ENCODE data around the gene SMIM14. TPM values are rescaled to one million over a fixed set of nuclear protein-coding genes. Genes with fewer than 3 reads are reported as not detected.
"Not testable (repeated sequence)": the region's sequence is repeated elsewhere in the genome, so short reads cannot be mapped to it uniquely, and the experiment has no call there.

Gene SMIM14
- total RNA-seq, 1 experiment from 2014 or later: 30.3 TPM

DNA sequence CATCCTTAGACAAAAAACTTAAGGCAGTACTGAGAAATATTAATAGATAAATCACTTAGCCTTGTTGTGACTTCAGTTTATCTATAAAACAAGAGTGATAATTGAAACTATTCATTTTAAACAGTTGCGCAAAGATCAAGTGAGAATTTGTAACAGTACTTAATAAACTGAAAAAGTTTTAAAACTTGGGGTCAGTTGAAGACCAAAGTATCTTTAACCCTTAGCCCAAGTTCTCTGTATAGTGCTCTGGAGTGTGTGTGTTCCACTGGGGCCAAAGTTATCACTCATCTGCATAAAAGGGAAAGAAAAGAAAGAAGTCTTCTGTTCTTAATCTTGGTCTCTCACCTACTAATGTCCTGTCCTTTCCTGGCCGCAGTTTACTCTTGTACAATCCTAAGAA lies 11.3 kb downstream of the SMIM14 start:
- Histone ChIP-seq H3K36me3 (replicated peaks; ENCODE audit: control insufficient read depth, insufficient read depth, low read length) (no peaks in the 10 kb centered on the region), H3K4me3 (ENCODE audit: insufficient read depth, low read depth, low read length) (no peak overlapping the region), H3K27me3 (ENCODE audit: control insufficient read depth, insufficient read depth, low read length) (no peaks in the 10 kb centered on the region)
- DNase-seq: no peak

GRCh38 chr4:39626913-39627312 lies 11.8 kb downstream of the SMIM14 start:
- DNase-seq: no peak
- H3K27me3 ChIP-seq (ENCODE audit: control insufficient read depth, insufficient read depth, low read length): no peaks in the 10 kb centered on the region
- H3K4me3 ChIP-seq (ENCODE audit: insufficient read depth, low read depth, low read length): no peak overlapping the region
- no peaks in the 10 kb centered on the region for H3K36me3 ChIP-seq (replicated peaks; ENCODE audit: control insufficient read depth, insufficient read depth, low read length)

DNA sequence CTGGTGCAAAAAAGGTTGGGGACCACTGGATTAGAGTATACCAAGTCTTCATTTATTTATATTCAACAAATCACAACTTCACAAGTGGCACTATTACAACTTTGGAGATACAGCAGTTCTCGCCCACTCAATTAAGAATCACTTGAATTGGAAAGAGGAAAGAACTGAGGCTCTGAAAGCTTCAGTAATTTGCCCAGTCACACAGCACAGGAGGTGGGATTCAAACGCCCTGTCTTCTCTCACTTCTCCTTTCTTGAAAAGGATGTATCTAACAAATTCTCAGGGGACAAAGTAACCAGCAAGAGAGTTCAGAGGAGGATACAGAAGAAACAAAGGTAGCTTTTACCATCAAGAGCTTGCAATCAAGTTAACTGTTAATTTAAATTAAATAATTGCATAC lies 12.4 kb downstream of the SMIM14 start:
- Histone ChIP-seq H3K27me3 (ENCODE audit: control insufficient read depth, insufficient read depth, low read length) (no peaks in the 10 kb centered on the region), H3K36me3 (replicated peaks; ENCODE audit: control insufficient read depth, insufficient read depth, low read length) (no peaks in the 10 kb centered on the region)
- no peak for DNase-seq

DNA sequence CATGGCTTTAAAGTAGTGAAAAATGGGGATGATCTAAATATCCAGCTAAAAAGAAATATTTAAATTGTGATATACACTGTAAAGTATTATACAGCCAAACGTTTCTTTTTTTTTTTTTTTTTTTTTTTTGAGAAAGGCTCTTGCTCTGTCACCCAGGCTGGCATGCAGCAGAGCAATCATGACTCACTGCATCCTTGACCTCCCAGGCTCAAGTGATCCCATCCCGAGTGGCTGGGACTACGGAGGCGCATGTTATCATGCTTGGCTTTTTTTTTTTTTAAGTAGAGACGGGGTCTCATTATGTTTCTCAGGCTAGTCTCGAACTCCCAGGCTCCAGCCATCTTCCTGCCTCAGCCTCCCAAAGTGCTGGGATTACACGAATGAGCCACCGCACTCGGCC lies 17.1 kb downstream of the SMIM14 start:
- Histone ChIP-seq H3K4me3 (ENCODE audit: insufficient read depth, low read depth, low read length) (no peak overlapping the region), H3K27me3 (ENCODE audit: control insufficient read depth, insufficient read depth, low read length) (no peaks in the 10 kb centered on the region), H3K36me3 (replicated peaks; ENCODE audit: control insufficient read depth, insufficient read depth, low read length) (no peaks in the 10 kb centered on the region)
- no peak for DNase-seq

More for the DNA sequence above, 12.4 kb downstream of the SMIM14 start:
- H3K4me3 ChIP-seq (ENCODE audit: insufficient read depth, low read depth, low read length): no peak overlapping the region

DNA sequence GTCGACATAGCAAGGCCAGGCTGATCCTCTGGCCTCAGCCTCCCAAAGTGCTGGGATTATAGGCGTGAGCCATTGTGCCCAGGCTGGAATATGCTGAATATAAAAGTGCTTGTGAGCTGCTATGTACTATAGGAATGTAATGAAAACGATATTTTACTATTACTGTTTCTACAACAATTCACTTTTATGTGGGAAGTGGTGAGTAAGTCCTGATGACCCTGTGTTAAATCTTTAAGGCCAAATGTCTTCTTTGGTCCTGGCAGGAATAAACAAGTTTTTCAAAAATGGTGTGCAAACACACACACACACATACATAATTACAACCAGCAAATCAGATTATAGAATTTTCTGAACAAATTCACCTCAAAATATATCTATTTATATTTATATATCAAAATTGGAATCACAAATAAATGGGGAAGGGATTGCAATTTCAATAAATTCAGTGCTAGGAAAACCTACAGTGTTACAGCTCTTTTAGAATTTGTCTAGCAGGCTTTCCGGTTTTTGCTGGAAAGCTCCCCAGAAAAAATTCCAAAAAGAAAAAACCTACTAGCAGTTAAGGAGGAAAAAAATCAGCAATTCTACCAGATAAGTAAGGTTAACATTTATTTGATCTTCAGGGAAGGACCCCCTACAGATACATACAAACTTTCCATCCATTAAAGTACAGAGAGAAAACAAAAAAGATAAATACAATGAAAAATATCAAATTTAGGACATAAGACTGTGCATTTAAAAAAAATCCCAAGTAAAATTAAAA lies 17.9 kb downstream of the SMIM14 start:
- no peaks in the 10 kb centered on the region for H3K27me3 ChIP-seq (ENCODE audit: control insufficient read depth, insufficient read depth, low read length)
- no peak overlapping the region for H3K4me3 ChIP-seq (ENCODE audit: insufficient read depth, low read depth, low read length)
- no peak for DNase-seq
- H3K36me3 ChIP-seq (replicated peaks; ENCODE audit: control insufficient read depth, insufficient read depth, low read length): no peaks in the 10 kb centered on the region

- Histone ChIP-seq H3K4me3 (ENCODE audit: insufficient read depth, low read depth, low read length) (no peak overlapping the region), H3K27me3 (ENCODE audit: control insufficient read depth, insufficient read depth, low read length) (no peaks in the 10 kb centered on the region), H3K36me3 (replicated peaks; ENCODE audit: control insufficient read depth, insufficient read depth, low read length) (no peaks in the 10 kb centered on the region)
- DNase-seq: no peak
Measured at GRCh38 chr4:39617534-39617933, 21.1 kb downstream of the SMIM14 start.

DNA sequence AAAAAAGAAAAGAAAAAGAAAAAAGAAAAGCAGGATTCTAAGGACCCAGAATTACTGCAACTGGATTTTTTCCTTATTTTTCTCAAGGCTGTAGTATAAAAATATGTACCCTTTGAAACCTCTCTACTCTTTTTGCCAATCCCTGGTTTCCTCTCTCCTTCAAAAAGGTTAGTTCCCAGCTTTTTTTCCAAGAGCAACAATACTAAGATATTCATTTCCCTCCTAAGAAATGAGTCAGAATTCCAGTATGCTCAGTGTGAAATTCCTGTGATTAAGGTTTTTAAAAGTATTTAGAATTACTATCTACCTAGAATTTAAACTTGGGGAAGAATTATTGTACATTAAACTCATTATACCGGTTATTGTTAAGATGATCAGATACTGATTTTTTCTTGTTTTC lies 22.0 kb downstream of the SMIM14 start:
- Histone ChIP-seq H3K36me3 (replicated peaks; ENCODE audit: control insufficient read depth, insufficient read depth, low read length) (peaks cover 2% of the 10 kb centered on the region), H3K27me3 (ENCODE audit: control insufficient read depth, insufficient read depth, low read length) (no peaks in the 10 kb centered on the region), H3K4me3 (ENCODE audit: insufficient read depth, low read depth, low read length) (no peak overlapping the region)
- no peak for DNase-seq

DNA sequence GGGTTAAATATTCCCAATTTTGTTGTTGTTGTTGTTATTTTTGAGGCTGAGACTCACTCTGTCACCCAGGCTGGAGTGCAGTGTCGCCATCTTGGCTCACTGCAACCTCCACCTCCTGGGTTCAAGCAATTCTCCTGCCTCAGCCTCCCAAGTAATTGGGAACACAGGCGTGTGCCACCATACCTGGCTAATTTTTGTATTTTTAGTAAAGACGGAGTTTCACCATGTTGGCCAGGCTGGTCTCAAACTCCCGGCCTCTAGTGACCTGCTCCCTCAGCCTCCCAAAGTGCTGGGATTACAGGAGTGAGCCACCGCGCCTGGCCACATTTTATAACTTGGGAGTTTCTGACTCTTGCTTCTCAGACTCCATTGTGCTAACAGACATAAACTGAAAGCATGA lies 22.6 kb downstream of the SMIM14 start:
- not testable (repeated sequence) for DNase-seq; H3K27me3 ChIP-seq (ENCODE audit: control insufficient read depth, insufficient read depth, low read length); H3K36me3 ChIP-seq (replicated peaks; ENCODE audit: control insufficient read depth, insufficient read depth, low read length); H3K4me3 ChIP-seq (ENCODE audit: insufficient read depth, low read depth, low read length)

DNA sequence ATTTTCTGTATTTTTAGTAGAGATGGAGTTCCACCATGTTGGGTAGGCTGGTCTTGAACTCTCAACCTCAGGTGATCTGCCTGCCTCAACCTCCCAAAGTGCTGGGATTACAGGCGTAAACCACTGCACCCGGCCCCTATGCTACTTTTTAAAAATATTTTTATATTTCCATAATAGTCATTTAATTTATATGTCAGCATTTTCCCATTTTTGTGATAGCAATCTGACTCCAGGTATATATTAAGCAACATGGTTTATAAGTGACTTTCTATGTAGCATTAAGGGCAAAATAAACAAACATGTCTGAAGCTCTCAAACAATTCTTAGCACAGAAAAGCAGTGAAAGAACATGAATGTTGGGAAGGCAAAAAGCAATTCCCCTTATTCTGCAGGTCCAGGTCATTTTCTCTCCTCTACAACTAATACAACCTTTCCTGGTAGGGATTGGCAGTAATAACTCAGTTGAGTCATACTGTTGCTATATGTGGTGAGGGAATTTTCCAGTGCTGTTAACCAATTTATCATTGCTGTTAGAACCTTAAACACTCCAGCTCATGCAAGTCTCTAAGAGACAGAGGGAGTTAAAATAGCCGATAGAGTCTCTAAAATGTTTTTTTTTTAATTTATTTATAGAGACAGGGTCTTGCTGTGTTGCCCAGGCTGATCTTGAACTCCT lies 24.0 kb downstream of the SMIM14 start:
- Histone ChIP-seq H3K36me3 (replicated peaks; ENCODE audit: control insufficient read depth, insufficient read depth, low read length) (peaks cover 3% of the 10 kb centered on the region), H3K4me3 (ENCODE audit: insufficient read depth, low read depth, low read length) (no peak overlapping the region), H3K27me3 (ENCODE audit: control insufficient read depth, insufficient read depth, low read length) (no peaks in the 10 kb centered on the region)
- no peak for DNase-seq

DNA sequence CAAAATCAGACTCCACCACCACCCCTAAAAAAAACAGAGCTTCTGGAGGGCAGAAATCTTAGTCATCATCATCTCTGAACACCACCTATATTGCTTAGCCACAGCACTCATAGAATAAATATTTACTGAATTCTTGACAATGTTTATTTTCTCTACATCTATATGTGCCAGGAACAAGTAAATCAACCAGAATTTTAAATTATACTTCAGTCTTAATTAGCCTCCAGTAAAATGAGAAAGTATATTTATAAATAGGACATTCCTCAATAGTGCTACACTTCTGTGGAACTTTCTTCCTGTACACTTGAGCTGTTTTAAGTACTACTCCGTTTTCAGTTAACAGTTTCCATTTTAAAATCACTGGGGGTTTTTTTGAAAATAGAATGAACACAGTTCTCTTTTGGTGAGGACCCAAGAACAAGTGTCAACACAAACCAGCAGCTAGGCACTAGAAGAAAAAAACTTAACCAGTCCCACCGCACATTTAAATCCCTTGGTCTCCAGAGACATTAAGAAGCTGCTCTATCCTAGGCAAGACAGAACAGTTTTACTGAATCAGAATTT lies 25.5 kb downstream of the SMIM14 start:
- H3K4me3 ChIP-seq (ENCODE audit: insufficient read depth, low read depth, low read length): no peak overlapping the region
- H3K27me3 ChIP-seq (ENCODE audit: control insufficient read depth, insufficient read depth, low read length): no peaks in the 10 kb centered on the region
- H3K36me3 ChIP-seq (replicated peaks; ENCODE audit: control insufficient read depth, insufficient read depth, low read length): peaks cover 3% of the 10 kb centered on the region
- no peak for DNase-seq

DNA sequence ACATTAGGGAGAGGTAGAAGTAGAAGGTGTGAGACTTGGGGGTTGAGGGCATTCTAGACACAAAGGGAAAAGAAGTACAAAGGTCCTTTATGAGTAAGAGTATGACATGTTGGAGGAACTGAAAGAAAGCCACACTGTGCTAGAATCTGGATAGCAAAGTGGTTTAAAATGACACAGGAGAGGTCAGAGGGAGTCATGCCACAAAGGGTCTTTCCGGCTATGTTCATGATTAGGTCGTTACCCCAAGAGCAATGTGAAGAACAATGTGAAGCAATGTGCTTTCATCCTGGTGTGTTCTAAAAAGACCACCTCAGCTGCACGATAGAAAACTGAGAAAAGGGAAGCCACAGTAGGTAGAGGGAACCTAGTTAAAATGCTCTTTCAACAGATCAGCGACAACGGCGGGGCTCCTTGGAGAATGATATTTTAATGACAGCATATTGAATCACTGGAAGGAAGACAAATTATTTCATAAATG lies 29.2 kb downstream of the SMIM14 start:
- DNase-seq: no peak
- Histone ChIP-seq H3K4me3 (ENCODE audit: insufficient read depth, low read depth, low read length) (no peak overlapping the region), H3K27me3 (ENCODE audit: control insufficient read depth, insufficient read depth, low read length) (no peaks in the 10 kb centered on the region), H3K36me3 (replicated peaks; ENCODE audit: control insufficient read depth, insufficient read depth, low read length) (peaks cover 3% of the 10 kb centered on the region)

DNA sequence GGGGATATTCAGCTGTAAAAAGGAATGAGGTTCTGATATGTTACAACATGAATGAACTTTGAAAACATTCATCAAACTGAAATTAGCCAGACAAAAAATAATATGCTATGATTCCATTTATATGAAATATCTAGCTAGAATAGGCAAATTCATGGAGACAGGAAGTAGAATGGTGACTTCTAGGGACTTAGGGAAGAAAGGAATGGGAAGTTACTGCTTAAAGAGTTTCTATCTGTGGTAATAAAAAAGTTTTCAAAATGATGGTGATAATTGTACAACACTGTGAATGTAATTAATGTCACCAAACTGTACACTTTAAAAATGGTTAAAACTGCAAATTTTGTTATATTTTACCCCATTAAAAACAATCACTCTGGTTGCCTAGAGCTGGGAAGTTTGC lies 30.2 kb downstream of the SMIM14 start:
- Histone ChIP-seq H3K4me3 (ENCODE audit: insufficient read depth, low read depth, low read length) (no peak overlapping the region), H3K27me3 (ENCODE audit: control insufficient read depth, insufficient read depth, low read length) (no peaks in the 10 kb centered on the region), H3K36me3 (replicated peaks; ENCODE audit: control insufficient read depth, insufficient read depth, low read length) (peaks cover 3% of the 10 kb centered on the region)
- DNase-seq: no peak

DNA sequence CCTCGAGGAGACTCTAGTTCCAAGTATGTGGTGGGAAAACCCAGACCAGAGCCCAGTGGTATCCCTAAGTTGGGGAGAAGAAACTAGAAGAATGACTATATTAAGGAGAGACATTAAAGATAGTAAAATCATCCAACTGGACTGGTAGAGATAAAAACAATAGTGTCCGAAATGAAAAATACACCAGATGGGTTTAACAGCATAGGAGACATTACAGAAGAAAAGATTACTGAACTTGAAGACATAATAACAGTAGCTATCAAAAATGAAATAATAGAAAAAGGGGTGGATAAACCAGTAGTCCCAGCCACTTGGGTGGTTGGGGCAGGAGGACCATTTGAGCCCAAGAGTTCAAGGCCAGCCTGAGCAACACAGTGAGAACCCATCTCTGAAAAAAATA lies 31.9 kb downstream of the SMIM14 start:
- no peaks in the 10 kb centered on the region for H3K27me3 ChIP-seq (ENCODE audit: control insufficient read depth, insufficient read depth, low read length)
- H3K4me3 ChIP-seq (ENCODE audit: insufficient read depth, low read depth, low read length): no peak overlapping the region
- H3K36me3 ChIP-seq (replicated peaks; ENCODE audit: control insufficient read depth, insufficient read depth, low read length): peaks cover 2% of the 10 kb centered on the region
- DNase-seq: no peak

DNA sequence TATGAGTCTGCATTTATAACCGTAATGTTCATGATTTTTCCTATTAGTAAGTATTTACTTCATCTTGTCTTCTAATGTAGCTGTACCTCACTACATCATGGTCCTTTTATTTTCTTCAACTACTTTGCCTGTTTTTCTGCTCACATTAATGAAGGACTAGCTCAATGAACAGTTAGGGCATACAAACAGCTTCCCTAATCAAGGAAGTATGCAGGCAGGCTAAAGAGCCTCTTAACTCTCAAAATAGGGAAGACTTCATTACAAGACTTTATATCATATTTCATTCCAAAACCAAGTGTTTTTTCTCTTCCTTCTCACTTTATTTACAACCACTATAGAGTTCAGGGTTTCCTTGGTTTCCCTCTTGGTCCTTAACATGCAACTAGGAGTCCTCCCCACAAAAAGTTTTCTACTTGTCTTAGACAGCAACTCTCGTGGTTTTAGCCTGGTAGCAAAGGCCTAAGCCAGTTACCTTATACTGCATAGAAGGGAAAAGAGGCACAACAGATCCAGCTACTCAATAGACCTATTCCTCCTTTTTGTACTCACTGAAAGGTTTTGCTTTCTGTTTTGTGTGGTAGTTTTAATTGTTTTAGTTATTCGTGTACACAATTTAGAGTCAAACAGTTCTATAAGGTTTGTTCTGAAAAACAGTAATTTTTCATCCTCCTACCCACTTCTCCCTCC lies 40.8 kb downstream of the SMIM14 start:
- no peaks in the 10 kb centered on the region for H3K27me3 ChIP-seq (ENCODE audit: control insufficient read depth, insufficient read depth, low read length)
- no peak overlapping the region for H3K4me3 ChIP-seq (ENCODE audit: insufficient read depth, low read depth, low read length)
- H3K36me3 ChIP-seq (replicated peaks; ENCODE audit: control insufficient read depth, insufficient read depth, low read length): peaks cover 4% of the 10 kb centered on the region
- DNase-seq: no peak

DNA sequence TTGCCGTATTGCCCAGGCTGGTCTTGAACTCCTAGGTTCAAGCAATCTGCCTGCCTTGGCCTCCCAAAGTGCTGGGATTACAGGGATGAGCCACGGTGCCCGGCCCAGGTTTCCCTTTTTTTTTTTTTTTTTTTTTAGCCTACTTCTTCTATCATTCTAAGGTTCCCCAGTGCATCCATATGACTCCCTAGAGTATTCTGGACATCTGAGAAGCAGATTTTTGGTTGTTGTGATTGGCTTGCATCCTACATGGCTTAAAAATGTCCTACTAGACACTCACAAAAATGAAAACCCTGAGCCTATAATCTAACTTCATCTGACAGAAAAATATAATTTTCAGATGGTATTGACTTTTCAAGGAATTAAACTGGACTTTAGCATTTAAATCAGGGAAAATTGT lies 41.7 kb downstream of the SMIM14 start:
- peaks cover 4% of the 10 kb centered on the region for H3K36me3 ChIP-seq (replicated peaks; ENCODE audit: control insufficient read depth, insufficient read depth, low read length)
- H3K4me3 ChIP-seq (ENCODE audit: insufficient read depth, low read depth, low read length): no peak overlapping the region
- no peak for DNase-seq
- no peaks in the 10 kb centered on the region for H3K27me3 ChIP-seq (ENCODE audit: control insufficient read depth, insufficient read depth, low read length)
